Measurements from ENCODE around the gene COL23A1. TPM values are rescaled to one million over a fixed set of nuclear protein-coding genes. Genes with fewer than 3 reads are reported as not detected.

COL23A1 gene
- total and polyA plus RNA-seq, 2 of the 13 experiments (the other 11 are each of a cell fraction or from before 2014, with no cell fraction given) = not detected

- no TSS peak for BruUV-seq (replicated peaks)
- Histone ChIP-seq H3K9me3 (ENCODE audit: low read length) (no peaks in the 10 kb centered on the region; the same call in 1 of the 2 replicates), H3K36me3 (replicated peaks in 1 of 2; ENCODE audit: control insufficient read depth in 1 of 2, insufficient read depth in 2 of 2, low read length in 2 of 2) (no peaks in the 10 kb centered on the region), H3K4me2 (ENCODE audit: low read depth, low read length) (no peak overlapping the region), H3K4me1 (ENCODE audit: insufficient read depth, low read length) (peaks cover 19% of the 10 kb centered on the region), H2AFZ (ENCODE audit: low read length) (no peak overlapping the region), H3K79me2 (ENCODE audit: insufficient read depth, low read length) (no peaks in the 10 kb centered on the region), H4K20me1 (ENCODE audit: insufficient read depth, low read length) (no peaks in the 10 kb centered on the region), H3K27ac (ENCODE audit: extremely low read length, insufficient read depth, low read length) (no peak overlapping the region), H3K9ac (ENCODE audit: insufficient read depth, low read depth, low read length) (no peak overlapping the region), H3K4me3 (replicated peaks in 1 of 3; ENCODE audit: insufficient read depth in 1 of 3, low read depth in 2 of 3, low read length in 3 of 3) (no peak overlapping the region), H3K27me3 (ENCODE audit: control insufficient read depth in 1 of 2, insufficient read depth in 2 of 2, low read length in 2 of 2) (peaks cover 2 to 37% of the 10 kb centered on the region in 2 experiments; a peak in 4 of 5 replicates)
- 67% methylated on average over 16 of the region's 19 CpGs for WGBS (ENCODE audit: low lambda C conversion rate)
- CTCF ChIA-PET (ENCODE audit: low intra/inter-chr PET ratio, low total read pairs) = no interaction called here
- DNase-seq (ENCODE audit: low spot score) (no peak), ATAC-seq (no peak), FAIRE-seq (no peak)
- in situ Hi-C loops (cut with HindIII; ENCODE audit: extremely low pct_ligation_motif_present, low pct_unique_long_range_greater_than_20kb) (loop anchor here (10.0 kb wide), 1 partner anchor 563 kb away; no protein-coding TSS in a partner anchor), intact Hi-C loops (cut with micrococcal nuclease; ENCODE audit: unreplicated experiment) (loop anchor here (5.0 kb wide), 1 partner anchor 556 kb away; no protein-coding TSS in a partner anchor)
- no peak for TF ChIP-seq EEA1 (CRISPR knock-in tag; IDR thresholded peaks at IDR 0.05; ENCODE audit: borderline replicate concordance)
- no peak for TF ChIP-seq SNAPC4 (CRISPR knock-in tag; IDR thresholded peaks at IDR 0.05)
- TF ChIP-seq ZBTB4 (CRISPR knock-in tag; IDR thresholded peaks at IDR 0.05; ENCODE audit: borderline replicate concordance) = no peak
- no peak for TF ChIP-seq TSC22D2 (CRISPR knock-in tag; IDR thresholded peaks at IDR 0.05; ENCODE audit: borderline replicate concordance)
- TF ChIP-seq ZNF709 (CRISPR knock-in tag; IDR thresholded peaks at IDR 0.05) = no peak
- POLR2A ChIA-PET = no interaction called here
Measured at GRCh38 chr5:178281331-178281730, 308.9 kb downstream of the COL23A1 start.
